Measurements from ENCODE around the gene EYS.
"Not testable (repeated sequence)": the region's sequence is repeated elsewhere in the genome, so short reads cannot be mapped to it uniquely, and the experiment has no call there.

EYS gene

DNA sequence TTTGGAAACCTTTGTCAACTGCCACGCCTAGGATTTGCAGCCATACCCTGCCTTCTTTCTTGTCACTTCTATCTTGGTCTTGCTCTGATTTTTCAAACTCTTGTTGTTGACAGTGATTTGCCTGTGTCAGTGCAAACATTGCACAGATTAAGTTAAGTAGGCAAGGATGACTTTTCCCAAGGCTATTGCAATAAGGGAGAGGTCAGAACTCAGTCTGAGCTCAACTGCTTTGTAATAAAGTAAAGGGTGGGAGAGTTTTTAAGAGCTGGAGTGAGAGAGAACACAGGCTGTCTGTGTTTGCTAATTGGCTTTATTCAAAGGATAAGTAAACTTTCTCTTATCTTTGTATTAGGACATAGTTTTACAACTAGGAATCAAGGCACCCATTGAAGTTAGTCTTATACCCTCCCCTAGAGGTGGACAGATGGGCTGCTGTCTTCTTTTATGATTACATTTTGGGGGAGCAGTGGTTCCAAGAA is 1622.8 kb downstream of the EYS start:
- no peak for DNase-seq

DNA sequence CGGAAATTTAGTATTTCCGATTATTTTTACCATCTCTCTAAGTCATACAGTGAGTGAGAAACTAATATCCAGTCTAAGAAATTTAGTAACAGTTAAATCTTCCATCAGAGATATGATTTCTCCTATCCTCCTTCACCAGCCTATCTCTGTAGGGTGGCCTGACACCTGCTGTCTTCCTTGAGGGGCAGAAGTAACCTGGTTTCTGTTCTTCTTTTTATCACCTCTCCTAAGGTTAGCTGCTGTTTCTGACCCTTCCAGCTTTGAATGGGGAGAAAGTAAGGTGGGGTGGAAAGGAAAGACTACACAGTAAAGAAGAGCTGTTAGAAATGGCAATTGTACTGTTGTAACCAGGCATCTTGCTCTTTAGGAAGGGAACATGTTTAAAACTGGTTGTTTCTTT is 1623.8 kb downstream of the EYS start:
- DNase-seq = no peak

GRCh38 chr6:64081453-64081852 is 1625.6 kb downstream of the EYS start:
- no peak for DNase-seq

- DNase-seq = no peak
Measured at GRCh38 chr6:64074981-64075380, 1632.0 kb downstream of the EYS start.

GRCh38 chr6:64072686-64073085 is 1634.3 kb downstream of the EYS start:
- DNase-seq = no peak

DNA sequence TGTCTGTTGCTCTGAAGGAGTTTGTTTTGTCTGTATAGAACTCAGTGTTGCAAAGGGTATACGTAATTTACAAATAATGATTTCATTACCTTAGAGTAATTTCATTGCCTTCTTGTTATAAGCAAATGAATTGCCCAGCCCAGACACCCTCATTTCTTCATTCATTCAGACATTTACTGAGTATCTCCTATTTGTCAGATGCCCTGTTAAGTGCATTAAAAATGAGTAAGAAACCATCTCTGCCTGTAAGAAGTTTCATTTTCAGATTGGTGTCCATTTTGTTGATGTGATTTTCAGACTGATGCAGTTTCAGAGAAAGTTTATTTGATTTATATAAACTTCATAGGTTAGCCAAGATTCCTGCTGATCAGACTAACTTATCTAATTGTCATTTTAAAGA is 1642.1 kb downstream of the EYS start:
- DNase-seq = no peak

GRCh38 chr6:64062960-64063683 is 1643.9 kb downstream of the EYS start:
- DNase-seq = no peak

DNA sequence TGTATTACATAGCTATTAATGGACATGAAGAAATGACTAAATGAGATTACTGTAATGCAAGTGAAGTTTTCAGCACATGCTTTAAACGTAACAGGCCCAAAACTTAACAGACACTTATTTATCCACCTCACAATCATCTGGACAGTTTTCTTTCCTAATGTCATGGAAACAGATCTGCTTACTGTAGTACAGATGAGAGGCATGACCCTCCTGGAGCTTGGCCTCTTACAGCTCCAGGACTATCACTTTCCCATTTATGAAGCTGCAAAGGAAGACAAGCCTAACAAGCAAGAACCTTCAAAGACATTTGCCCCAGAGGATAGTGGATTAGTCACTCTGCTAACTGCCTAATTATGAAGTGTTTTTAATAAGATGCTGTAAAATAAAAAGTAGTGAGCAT is 1652.2 kb downstream of the EYS start:
- no peak for DNase-seq

GRCh38 chr6:64050590-64050989 is 1656.4 kb downstream of the EYS start:
- no peak for DNase-seq

GRCh38 chr6:64049736-64050135 is 1657.3 kb downstream of the EYS start:
- no peak for DNase-seq

DNA sequence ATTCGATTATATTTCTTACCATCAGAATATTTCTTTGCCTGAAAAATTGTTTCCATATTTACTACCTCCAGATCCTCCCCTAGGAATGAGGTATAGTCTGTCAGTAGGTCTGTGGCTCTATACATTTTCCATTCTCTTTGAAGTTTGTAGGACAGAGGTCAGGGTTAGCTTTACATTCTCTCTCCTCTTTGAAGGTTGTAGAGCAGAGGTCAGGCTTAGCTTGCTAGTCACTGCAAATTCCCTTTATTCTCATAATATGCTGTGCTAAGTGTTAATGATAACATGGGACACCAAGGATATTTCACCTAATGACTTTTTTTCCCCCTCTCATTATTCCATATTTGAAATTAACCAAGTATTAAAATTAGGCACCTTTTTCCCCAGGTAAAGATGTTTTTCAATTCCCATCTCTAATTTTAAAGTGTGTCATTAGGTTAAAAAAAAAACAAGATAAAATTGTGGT is 1660.2 kb downstream of the EYS start:
- no peak for DNase-seq

DNA sequence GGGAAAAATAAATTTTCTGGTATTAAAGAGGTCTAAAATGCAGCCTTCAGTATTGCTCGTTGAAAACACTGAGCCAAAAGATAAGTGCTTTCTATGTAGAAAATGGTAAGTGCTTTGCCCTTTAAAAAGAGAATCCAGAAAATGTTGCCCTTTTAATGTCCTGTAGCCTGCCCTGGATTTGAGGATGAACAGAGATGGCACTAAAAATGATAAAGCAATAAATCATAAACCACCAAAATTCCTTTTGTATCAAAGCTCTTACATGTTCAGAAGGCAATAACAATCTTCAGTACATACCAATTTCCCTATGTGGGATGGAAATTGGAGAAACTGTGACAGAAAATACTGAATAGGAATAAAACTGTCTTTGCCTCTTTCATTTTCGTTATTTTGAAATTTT is 1665.7 kb downstream of the EYS start:
- no peak for DNase-seq

DNA sequence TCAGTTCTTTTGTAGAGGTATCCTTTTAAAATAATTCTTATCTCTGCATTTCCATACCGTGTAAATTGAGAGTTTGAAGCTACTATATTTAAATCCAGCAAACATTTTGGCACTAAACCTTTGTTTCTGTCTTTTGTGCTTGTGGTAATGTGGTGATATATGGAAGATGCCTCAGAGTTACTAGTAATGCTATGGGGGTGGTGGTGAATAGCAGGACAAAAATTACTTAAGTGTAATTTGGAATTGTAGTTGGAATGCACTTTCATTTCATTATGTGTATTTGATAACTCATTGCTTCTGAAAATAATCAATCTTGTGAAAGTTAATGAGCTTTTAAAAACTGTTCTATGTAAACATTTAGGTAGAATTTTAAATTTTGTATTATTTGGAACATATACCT is 1666.9 kb downstream of the EYS start:
- no peak for DNase-seq

- DNase-seq = no peak
Measured at GRCh38 chr6:64037427-64037826, 1669.6 kb downstream of the EYS start.

DNA sequence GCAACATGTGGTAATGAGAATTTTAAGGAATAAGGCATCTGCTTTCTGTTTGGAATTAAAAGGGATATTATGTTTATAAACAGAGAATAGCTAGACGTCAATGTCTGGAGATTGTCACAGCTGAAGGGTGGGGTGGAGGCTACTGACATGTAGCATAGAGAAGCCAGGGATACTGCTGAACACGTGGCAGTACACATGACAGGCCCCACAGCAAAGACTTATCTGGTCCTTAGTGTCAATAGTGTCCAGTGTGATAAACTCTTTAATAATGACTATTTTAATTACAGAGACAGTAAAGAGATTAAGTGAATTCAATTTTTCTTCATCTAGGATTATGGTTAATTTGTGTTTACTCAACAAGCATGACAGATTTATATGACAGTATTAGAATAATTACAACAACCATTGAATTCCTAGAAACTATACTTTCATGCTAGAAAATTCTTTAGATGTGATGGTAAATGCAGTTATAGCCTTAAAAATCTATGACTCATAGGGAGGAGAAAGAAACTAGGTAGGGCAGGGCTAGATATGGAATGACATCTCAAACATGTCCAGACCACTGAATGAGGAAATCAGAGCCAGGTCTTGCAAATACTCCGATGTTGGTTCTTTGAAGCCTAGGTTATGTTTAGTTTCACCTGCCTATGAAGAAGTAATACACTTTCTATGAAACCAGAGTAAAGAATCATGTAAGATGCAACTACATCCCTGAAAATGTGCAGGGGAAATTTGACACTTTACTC is 1671.9 kb downstream of the EYS start:
- no peak for DNase-seq

- no peak for DNase-seq
Measured at GRCh38 chr6:64034291-64034690, 1672.7 kb downstream of the EYS start.

- DNase-seq = not testable (repeated sequence)
Measured at GRCh38 chr6:64030950-64031618, 1675.9 kb downstream of the EYS start.

GRCh38 chr6:64023693-64024092 is 1683.3 kb downstream of the EYS start:
- no peak for DNase-seq

GRCh38 chr6:64014595-64014994 is 1692.4 kb downstream of the EYS start:
- DNase-seq = no peak

- DNase-seq = no peak
Measured at GRCh38 chr6:64013011-64013410, 1694.0 kb downstream of the EYS start.

GRCh38 chr6:64012351-64013001 is 1694.5 kb downstream of the EYS start:
- DNase-seq = no peak

DNA sequence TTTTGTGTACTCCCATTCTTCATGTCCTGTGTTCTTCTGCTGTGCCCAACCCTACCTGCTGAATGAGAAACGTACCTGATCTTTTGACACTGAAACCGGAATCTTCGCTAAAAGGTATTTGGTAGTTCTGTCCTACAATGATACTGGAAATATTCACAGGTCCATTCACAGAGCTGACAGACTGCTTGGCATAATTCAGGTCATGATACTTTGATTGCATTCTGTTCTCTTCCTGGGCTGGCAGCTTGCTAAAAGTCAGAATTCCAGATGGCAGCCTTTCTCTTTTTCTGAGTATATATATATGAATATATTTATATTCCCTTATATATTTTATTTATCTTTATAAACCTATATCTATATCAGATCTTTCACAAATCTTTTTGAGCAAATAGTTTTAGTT is 1696.4 kb downstream of the EYS start:
- no peak for DNase-seq

DNA sequence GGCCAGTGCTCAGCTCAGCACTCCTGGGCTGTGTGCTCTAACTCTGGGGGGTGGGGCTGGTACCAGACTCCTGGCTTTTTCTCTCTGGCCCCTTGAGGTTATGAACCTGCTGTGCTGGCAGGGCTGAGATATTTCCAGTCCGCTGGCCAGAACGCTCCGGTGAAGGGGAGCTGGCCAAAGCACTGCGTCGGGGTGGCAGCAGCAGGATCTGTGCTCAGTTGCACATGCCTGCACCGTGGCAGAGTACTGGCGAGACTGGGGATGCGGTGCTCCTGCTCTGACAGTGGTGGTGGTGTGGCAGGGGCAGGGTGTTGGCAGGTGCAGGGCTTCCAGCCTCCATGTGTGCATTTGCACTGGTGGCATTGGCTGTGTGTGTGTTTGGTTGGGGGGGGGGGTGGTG is 1697.0 kb downstream of the EYS start:
- DNase-seq = no peak

Data from stimulated activated naive CD4-positive, alpha-beta T cell (primary cell).